GM10847 (cell line): ENCODE measurements around the gene LTBP2.

Source experiments
- POLR2A ChIP-seq: IDR thresholded peaks from 2 replicates; pipeline ENCODE4 v1.6.1; 2011; ENCODE audit not compliant: insufficient read length; ENCODE audit errors: extremely low read depth

The LTBP2 gene

GRCh38 chr14:74611650-74612349 lies at the start of gene LTBP2:
LTBP2 (minus strand) TSS chr14:74612237; CDS start chr14:74611944, 293 bp downstream.
- no peak for TF ChIP-seq POLR2A

- TF ChIP-seq POLR2A = no peak
Observed at GRCh38 chr14:74660863-74661262, 48.8 kb upstream of the LTBP2 start.

GRCh38 chr14:74660167-74660566 lies 48.1 kb upstream of the LTBP2 start:
- TF ChIP-seq POLR2A = no peak

- TF ChIP-seq POLR2A = no peak
Observed at GRCh38 chr14:74658535-74659131, 46.6 kb upstream of the LTBP2 start.

- no peak for TF ChIP-seq POLR2A
Observed at GRCh38 chr14:74656964-74657363, 44.9 kb upstream of the LTBP2 start.

GRCh38 chr14:74655599-74656395 lies 43.8 kb upstream of the LTBP2 start:
- TF ChIP-seq POLR2A = no peak

- TF ChIP-seq POLR2A = no peak
Observed at GRCh38 chr14:74654931-74655330, 42.9 kb upstream of the LTBP2 start.

- no peak for TF ChIP-seq POLR2A
Observed at GRCh38 chr14:74653386-74654138, 41.5 kb upstream of the LTBP2 start.

GRCh38 chr14:74652541-74652940 lies 40.5 kb upstream of the LTBP2 start:
- TF ChIP-seq POLR2A = no peak

- no peak for TF ChIP-seq POLR2A
Observed at GRCh38 chr14:74650927-74651686, 39.1 kb upstream of the LTBP2 start.

GRCh38 chr14:74649673-74650072 lies 37.6 kb upstream of the LTBP2 start:
- no peak for TF ChIP-seq POLR2A

- TF ChIP-seq POLR2A = no peak
Observed at GRCh38 chr14:74649167-74649566, 37.1 kb upstream of the LTBP2 start.

GRCh38 chr14:74648601-74649000 lies 36.6 kb upstream of the LTBP2 start:
- no peak for TF ChIP-seq POLR2A

- TF ChIP-seq POLR2A = no peak
Observed at GRCh38 chr14:74647678-74648461, 35.8 kb upstream of the LTBP2 start.
